Caco-2 (cell line): ENCODE data around the gene MAP1LC3B2. TPM values are rescaled to one million over a fixed set of nuclear protein-coding genes. Genes with fewer than 3 reads are reported as not detected.

Source experiments
- BruUV-seq: library from RNA; stranded (reverse); fragments of 400-500 nt; replicated peaks from 2 replicates; lab custom pipeline; 2021; lab: Mats Ljungman, UMichigan
- CTCF ChIA-PET: fragments of 300-600 bp; sonication (Branson Sonifier 250); formaldehyde crosslinking; loops from one replicate; lab custom pipeline; 2022; ENCODE audit warnings: antibody characterized with exemption; lab: Charles Lee
- POLR2A ChIA-PET: fragments of 300-600 bp; sonication (Branson Sonifier 250); formaldehyde crosslinking; loops from one replicate; lab custom pipeline; 2022; ENCODE audit warnings: antibody characterized with exemption; lab: Charles Lee
- DNase-seq, 2 experiments: peaks; one replicate each; pipeline versions ENCODE4 v3.0.0 to v3.0.0-alpha.2; 2020 to 2022
- H3K27me3 ChIP-seq: replicated peaks from 2 replicates; pipeline ENCODE4 v1.6.0; 2011; ENCODE audit warnings: low read length; ENCODE audit not compliant: control insufficient read depth, insufficient read depth
- H3K36me3 ChIP-seq: 2 replicates; pipeline ENCODE4 v1.5.1; 2011; ENCODE audit warnings: low read length; ENCODE audit not compliant: control insufficient read depth, insufficient read depth
- H3K4me1 ChIP-seq: fragments of 250-450 bp; sonication (Bioruptor Pico); 2 replicates; pipeline ENCODE4 v1.5.1; 2020; ENCODE audit warnings: mild to moderate bottlenecking
- H3K4me3 ChIP-seq: 2 replicates; pipeline ENCODE4 v1.5.1; 2011; ENCODE audit warnings: low read depth, mild to moderate bottlenecking, control low read depth, low read length
- H3K9me3 ChIP-seq: fragments of 250-450 bp; sonication (Bioruptor Pico); 2 replicates; pipeline ENCODE4 v1.5.1; 2020; ENCODE audit warnings: mild to moderate bottlenecking, moderate library complexity
- H3K27ac Mint-ChIP-seq: one replicate; pipeline ENCODE4 v1.8.0; 2022; ENCODE audit warnings: mixed read lengths; ENCODE audit not compliant: unreplicated experiment
- H3K27me3 Mint-ChIP-seq: one replicate; pipeline ENCODE4 v1.8.0; 2022; ENCODE audit warnings: mixed read lengths; ENCODE audit not compliant: insufficient read depth, unreplicated experiment
- H3K36me3 Mint-ChIP-seq: one replicate; pipeline ENCODE4 v1.8.0; 2022; ENCODE audit warnings: mild to moderate bottlenecking, mixed read lengths; ENCODE audit not compliant: insufficient read depth, unreplicated experiment
- H3K4me1 Mint-ChIP-seq: one replicate; pipeline ENCODE4 v1.8.0; 2022; ENCODE audit warnings: low read depth, mixed read lengths; ENCODE audit not compliant: unreplicated experiment
- H3K4me3 Mint-ChIP-seq: one replicate; pipeline ENCODE4 v1.8.0; 2022; ENCODE audit warnings: mild to moderate bottlenecking, moderate library complexity, mixed read lengths; ENCODE audit not compliant: unreplicated experiment
- H3K9me3 Mint-ChIP-seq: one replicate; pipeline ENCODE4 v1.8.0; 2022; ENCODE audit warnings: mixed read lengths; ENCODE audit not compliant: unreplicated experiment
- CTCF ChIP-seq, 2 experiments: fragments of 200-600 bp in 1 of 2; IDR thresholded peaks; 1 replicate in 1 of 2; 2 replicates in 1 of 2; pipeline versions ENCODE4 v1.5.1 to v1.8.0; 2011 to 2022; ENCODE audit warnings: antibody characterized with exemption in 1 of 2, control low read depth in 1 of 2, inconsistent platforms in 1 of 2, low read depth in 1 of 2, low read length in 1 of 2, mild to moderate bottlenecking in 1 of 2, moderate library complexity in 1 of 2; ENCODE audit not compliant: insufficient read depth in 1 of 2, severe bottlenecking in 1 of 2, unreplicated experiment in 1 of 2
- intact Hi-C: fragments of 100-400 bp; cut with micrococcal nuclease; formaldehyde crosslinking; loops from one replicate; pipeline ENCODE4 v1.10.0; 2022; ENCODE audit not compliant: unreplicated experiment
- total RNA-seq: library from RNA; stranded (reverse); gene quantifications from 2 replicates; pipeline ENCODE4 v1.2.3, GENCODE V29; 2022

Gene MAP1LC3B2
- total RNA-seq, 1 experiment from 2014 or later: not detected

GRCh38 chr12:116603546-116604177 is 44.5 kb downstream of the MAP1LC3B2 start:
- POLR2A ChIA-PET: no interaction called here
- H3K27me3 Mint-ChIP-seq: no peaks in the 10 kb centered on the region
- H3K9me3 Mint-ChIP-seq: no peaks in the 10 kb centered on the region
- peaks cover 12% of the 10 kb centered on the region for H3K36me3 Mint-ChIP-seq
- H3K4me1 Mint-ChIP-seq: peaks cover 38% of the 10 kb centered on the region
- CTCF ChIA-PET: interaction anchor here (0.7 to 0.9 kb wide), 2 partner anchors 17 to 470 kb away, joined by 3 to 10 read pairs; no protein-coding TSS in a partner anchor
- H3K27me3 ChIP-seq: no peaks in the 10 kb centered on the region
- no peak overlapping the region for H3K4me3 Mint-ChIP-seq
- intact Hi-C loops: no loop called here
- BruUV-seq: no TSS peak
- TF ChIP-seq CTCF (IDR thresholded peaks at IDR 0.05; ENCODE audit: insufficient read depth in 1 of 2, low read depth in 1 of 2, low read length in 1 of 2, severe bottlenecking in 1 of 2, unreplicated experiment in 1 of 2): no peak
- H3K4me3 ChIP-seq: no peak overlapping the region
- DNase-seq: no peak
- H3K4me1 ChIP-seq: peaks cover 24% of the 10 kb centered on the region
- H3K27ac Mint-ChIP-seq: no peak overlapping the region
- H3K9me3 ChIP-seq: no peaks in the 10 kb centered on the region
- no peaks in the 10 kb centered on the region for H3K36me3 ChIP-seq

- H3K4me3 Mint-ChIP-seq: no peak overlapping the region
- Histone ChIP-seq H3K27me3 (no peaks in the 10 kb centered on the region), H3K9me3 (no peaks in the 10 kb centered on the region), H3K36me3 (no peaks in the 10 kb centered on the region), H3K4me1 (peaks cover 17% of the 10 kb centered on the region), H3K4me3 (no peak overlapping the region)
- H3K4me1 Mint-ChIP-seq: peaks cover 36% of the 10 kb centered on the region
- H3K27me3 Mint-ChIP-seq: no peaks in the 10 kb centered on the region
- no peak for TF ChIP-seq CTCF (IDR thresholded peaks at IDR 0.05; ENCODE audit: insufficient read depth in 1 of 2, low read depth in 1 of 2, low read length in 1 of 2, severe bottlenecking in 1 of 2, unreplicated experiment in 1 of 2)
- BruUV-seq: no TSS peak
- POLR2A ChIA-PET: no interaction called here
- peaks cover 12% of the 10 kb centered on the region for H3K36me3 Mint-ChIP-seq
- no peak overlapping the region for H3K27ac Mint-ChIP-seq
- DNase-seq: no peak
- H3K9me3 Mint-ChIP-seq: no peaks in the 10 kb centered on the region
- intact Hi-C loops: no loop called here
- CTCF ChIA-PET: no interaction called here
Observed at GRCh38 chr12:116604178-116604895, 45.2 kb downstream of the MAP1LC3B2 start.

GRCh38 chr12:116604951-116605641 is 45.9 kb downstream of the MAP1LC3B2 start:
- no peaks in the 10 kb centered on the region for H3K36me3 ChIP-seq
- ChIA-PET POLR2A (no interaction called here), CTCF (no interaction called here)
- no peak for DNase-seq
- no peak overlapping the region for H3K27ac Mint-ChIP-seq
- intact Hi-C loops: no loop called here
- no peak overlapping the region for H3K4me3 Mint-ChIP-seq
- H3K9me3 ChIP-seq: no peaks in the 10 kb centered on the region
- BruUV-seq: no TSS peak
- H3K4me3 ChIP-seq: no peak overlapping the region
- H3K4me1 ChIP-seq: peaks cover 17% of the 10 kb centered on the region
- peaks cover 38% of the 10 kb centered on the region for H3K4me1 Mint-ChIP-seq
- no peaks in the 10 kb centered on the region for H3K27me3 ChIP-seq
- no peaks in the 10 kb centered on the region for H3K27me3 Mint-ChIP-seq
- no peak for TF ChIP-seq CTCF (IDR thresholded peaks at IDR 0.05; ENCODE audit: insufficient read depth in 1 of 2, low read depth in 1 of 2, low read length in 1 of 2, severe bottlenecking in 1 of 2, unreplicated experiment in 1 of 2)
- no peaks in the 10 kb centered on the region for H3K9me3 Mint-ChIP-seq
- peaks cover 12% of the 10 kb centered on the region for H3K36me3 Mint-ChIP-seq
